Panc1 (cell line): ENCODE data around the gene CTSK. TPM values are rescaled to one million over a fixed set of nuclear protein-coding genes. Genes with fewer than 3 reads are reported as not detected.

Experiments used
- ATAC-seq: fragments of 200-7000 bp; cut with Tn5 transposase; 2 replicates; pipeline ENCODE4 v1.9.1; 2020; ENCODE audit warnings: mild to moderate bottlenecking, moderate library complexity
- BruUV-seq: library from RNA; stranded (reverse); fragments of 400-500 nt; replicated peaks from 2 replicates; lab custom pipeline; 2021; lab: Mats Ljungman, UMichigan
- CTCF ChIA-PET: fragments of 300-600 bp; sonication (Branson Sonifier 250); formaldehyde crosslinking; loops from one replicate; lab custom pipeline; 2022; ENCODE audit warnings: antibody characterized with exemption; lab: Charles Lee
- POLR2A ChIA-PET: fragments of 300-600 bp; sonication (Branson Sonifier 250); formaldehyde crosslinking; loops from one replicate; lab custom pipeline; 2022; ENCODE audit warnings: antibody characterized with exemption; lab: Charles Lee
- DNase-seq: peaks from one replicate; pipeline ENCODE4 v3.0.0-alpha.2; 2010; ENCODE audit warnings: low read depth, low spot score
- H3K27ac ChIP-seq: 2 replicates; pipeline ENCODE4 v1.5.1; 2011; ENCODE audit warnings: mild to moderate bottlenecking, low read length, inconsistent platforms
- H3K27me3 ChIP-seq: fragments of 200-500 bp; sonication (Bioruptor generic); 2 replicates; pipeline ENCODE4 v1.6.0; 2014; ENCODE audit warnings: low read length, inconsistent platforms; ENCODE audit not compliant: control insufficient read depth, insufficient read depth
- H3K36me3 ChIP-seq: fragments of 200-500 bp; sonication (Bioruptor generic); 2 replicates; pipeline ENCODE4 v1.5.1; 2014; ENCODE audit warnings: inconsistent platforms, mild to moderate bottlenecking, low read length, moderate library complexity; ENCODE audit not compliant: control insufficient read depth, insufficient read depth
- H3K4me1 ChIP-seq: 2 replicates; pipeline ENCODE4 v1.5.1; 2011; ENCODE audit warnings: inconsistent platforms, mild to moderate bottlenecking, low read length, moderate library complexity; ENCODE audit not compliant: control insufficient read depth, insufficient read depth
- H3K4me3 ChIP-seq, 2 experiments: 2 replicates each; pipeline ENCODE4 v1.5.1; 2011 to 2012; ENCODE audit warnings: low read depth in 2 of 2, low read length in 2 of 2, mild to moderate bottlenecking in 2 of 2, inconsistent platforms in 1 of 2, moderate library complexity in 1 of 2
- H3K9me3 ChIP-seq: fragments of 200-500 bp; sonication (Bioruptor generic); 2 replicates; pipeline ENCODE4 v1.5.1; 2014; ENCODE audit warnings: low read depth, mild to moderate bottlenecking, inconsistent platforms, low read length, moderate library complexity; ENCODE audit not compliant: control insufficient read depth, insufficient read depth
- POLR2AphosphoS5 ChIP-seq: IDR thresholded peaks from 2 replicates; pipeline ENCODE4 v1.6.1; 2012; ENCODE audit warnings: mild to moderate bottlenecking, low read depth, low read length, moderate library complexity
- SIN3A ChIP-seq: IDR thresholded peaks from 2 replicates; pipeline ENCODE4 v1.6.1; 2012; ENCODE audit warnings: low read depth, mild to moderate bottlenecking, low read length, moderate library complexity, borderline replicate concordance; ENCODE audit not compliant: insufficient read depth
- TCF7L2 ChIP-seq: IDR thresholded peaks from 2 replicates; pipeline ENCODE4 v1.6.1; 2011; ENCODE audit warnings: mild to moderate bottlenecking, low read depth, low read length, inconsistent platforms
- in situ Hi-C: cut with HindIII; loops from 2 replicates; pipeline ENCODE4 v1.10.0; 2016; ENCODE audit warnings: low sequenced_read_pairs, low pct_unique_long_range_greater_than_20kb
- intact Hi-C: fragments of 100-400 bp; cut with micrococcal nuclease; formaldehyde crosslinking; loops from one replicate; pipeline ENCODE4 v1.10.0; 2022; ENCODE audit not compliant: unreplicated experiment
- total RNA-seq: library from RNA; stranded (reverse); gene quantifications from one replicate; pipeline ENCODE4 v1.2.1, GENCODE V29; 2021; ENCODE audit not compliant: unreplicated experiment
- TF ChIP-seq, protein P1 (sequence below): fragments of 450-650 bp; IDR thresholded peaks from 2 replicates; pipeline ENCODE4 v1.5.1; 2017; ENCODE audit warnings: mild to moderate bottlenecking
- TF ChIP-seq, protein P2 (sequence below), 2 experiments: IDR thresholded peaks; 2 replicates each; pipeline ENCODE4 v1.6.1; 2011 to 2012; ENCODE audit warnings: low read depth in 2 of 2, control low read depth in 1 of 2, low read length in 1 of 2, mild to moderate bottlenecking in 1 of 2, moderate library complexity in 1 of 2; ENCODE audit not compliant: insufficient read depth in 1 of 2

The CTSK gene
- total RNA-seq, 1 experiment from 2014 or later, result 4.4 TPM

DNA sequence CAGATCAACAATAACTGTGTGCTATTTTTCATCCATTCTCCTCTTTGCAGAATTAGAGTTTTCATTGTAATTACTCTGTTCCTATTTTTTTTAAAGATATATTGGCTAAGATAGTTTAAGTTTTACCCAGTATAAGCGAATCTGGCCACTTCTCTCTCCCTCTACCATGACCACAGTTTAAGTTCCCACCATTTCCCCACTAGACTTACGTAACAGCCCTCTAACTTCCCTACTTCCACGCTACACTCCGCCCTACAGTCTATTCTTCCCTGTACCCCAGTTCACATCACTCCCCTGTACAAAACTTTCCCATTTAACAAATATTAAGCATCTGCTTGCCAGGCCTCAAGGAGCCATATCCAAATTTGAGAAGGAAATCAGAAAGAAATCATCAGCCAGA, 16.5 kb downstream of the CTSK start:
- no peaks in the 10 kb centered on the region for H3K9me3 ChIP-seq
- ChIA-PET POLR2A (no interaction called here), CTCF (no interaction called here)
- no TSS peak for BruUV-seq
- intact Hi-C loops (no loop called here), in situ Hi-C loops (no loop called here)
- H3K4me1 ChIP-seq, result no peaks in the 10 kb centered on the region
- no peak for ATAC-seq
- H3K36me3 ChIP-seq, result no peaks in the 10 kb centered on the region
- H3K27ac ChIP-seq, result no peak overlapping the region
- H3K4me3 ChIP-seq, result no peak overlapping the region
- DNase-seq, result no peak
- no peaks in the 10 kb centered on the region for H3K27me3 ChIP-seq
- TF ChIP-seq TCF7L2, result no peak
- TF ChIP-seq, protein P1, sequence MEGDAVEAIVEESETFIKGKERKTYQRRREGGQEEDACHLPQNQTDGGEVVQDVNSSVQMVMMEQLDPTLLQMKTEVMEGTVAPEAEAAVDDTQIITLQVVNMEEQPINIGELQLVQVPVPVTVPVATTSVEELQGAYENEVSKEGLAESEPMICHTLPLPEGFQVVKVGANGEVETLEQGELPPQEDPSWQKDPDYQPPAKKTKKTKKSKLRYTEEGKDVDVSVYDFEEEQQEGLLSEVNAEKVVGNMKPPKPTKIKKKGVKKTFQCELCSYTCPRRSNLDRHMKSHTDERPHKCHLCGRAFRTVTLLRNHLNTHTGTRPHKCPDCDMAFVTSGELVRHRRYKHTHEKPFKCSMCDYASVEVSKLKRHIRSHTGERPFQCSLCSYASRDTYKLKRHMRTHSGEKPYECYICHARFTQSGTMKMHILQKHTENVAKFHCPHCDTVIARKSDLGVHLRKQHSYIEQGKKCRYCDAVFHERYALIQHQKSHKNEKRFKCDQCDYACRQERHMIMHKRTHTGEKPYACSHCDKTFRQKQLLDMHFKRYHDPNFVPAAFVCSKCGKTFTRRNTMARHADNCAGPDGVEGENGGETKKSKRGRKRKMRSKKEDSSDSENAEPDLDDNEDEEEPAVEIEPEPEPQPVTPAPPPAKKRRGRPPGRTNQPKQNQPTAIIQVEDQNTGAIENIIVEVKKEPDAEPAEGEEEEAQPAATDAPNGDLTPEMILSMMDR, result no peak
- TF ChIP-seq POLR2AphosphoS5, result no peak
- TF ChIP-seq, protein P2, sequence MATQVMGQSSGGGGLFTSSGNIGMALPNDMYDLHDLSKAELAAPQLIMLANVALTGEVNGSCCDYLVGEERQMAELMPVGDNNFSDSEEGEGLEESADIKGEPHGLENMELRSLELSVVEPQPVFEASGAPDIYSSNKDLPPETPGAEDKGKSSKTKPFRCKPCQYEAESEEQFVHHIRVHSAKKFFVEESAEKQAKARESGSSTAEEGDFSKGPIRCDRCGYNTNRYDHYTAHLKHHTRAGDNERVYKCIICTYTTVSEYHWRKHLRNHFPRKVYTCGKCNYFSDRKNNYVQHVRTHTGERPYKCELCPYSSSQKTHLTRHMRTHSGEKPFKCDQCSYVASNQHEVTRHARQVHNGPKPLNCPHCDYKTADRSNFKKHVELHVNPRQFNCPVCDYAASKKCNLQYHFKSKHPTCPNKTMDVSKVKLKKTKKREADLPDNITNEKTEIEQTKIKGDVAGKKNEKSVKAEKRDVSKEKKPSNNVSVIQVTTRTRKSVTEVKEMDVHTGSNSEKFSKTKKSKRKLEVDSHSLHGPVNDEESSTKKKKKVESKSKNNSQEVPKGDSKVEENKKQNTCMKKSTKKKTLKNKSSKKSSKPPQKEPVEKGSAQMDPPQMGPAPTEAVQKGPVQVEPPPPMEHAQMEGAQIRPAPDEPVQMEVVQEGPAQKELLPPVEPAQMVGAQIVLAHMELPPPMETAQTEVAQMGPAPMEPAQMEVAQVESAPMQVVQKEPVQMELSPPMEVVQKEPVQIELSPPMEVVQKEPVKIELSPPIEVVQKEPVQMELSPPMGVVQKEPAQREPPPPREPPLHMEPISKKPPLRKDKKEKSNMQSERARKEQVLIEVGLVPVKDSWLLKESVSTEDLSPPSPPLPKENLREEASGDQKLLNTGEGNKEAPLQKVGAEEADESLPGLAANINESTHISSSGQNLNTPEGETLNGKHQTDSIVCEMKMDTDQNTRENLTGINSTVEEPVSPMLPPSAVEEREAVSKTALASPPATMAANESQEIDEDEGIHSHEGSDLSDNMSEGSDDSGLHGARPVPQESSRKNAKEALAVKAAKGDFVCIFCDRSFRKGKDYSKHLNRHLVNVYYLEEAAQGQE (IDR thresholded peaks at IDR 0.05; ENCODE audit: insufficient read depth in 1 of 2, low read depth in 2 of 2, low read length in 1 of 2), result no peak
- no peak for TF ChIP-seq SIN3A

DNA sequence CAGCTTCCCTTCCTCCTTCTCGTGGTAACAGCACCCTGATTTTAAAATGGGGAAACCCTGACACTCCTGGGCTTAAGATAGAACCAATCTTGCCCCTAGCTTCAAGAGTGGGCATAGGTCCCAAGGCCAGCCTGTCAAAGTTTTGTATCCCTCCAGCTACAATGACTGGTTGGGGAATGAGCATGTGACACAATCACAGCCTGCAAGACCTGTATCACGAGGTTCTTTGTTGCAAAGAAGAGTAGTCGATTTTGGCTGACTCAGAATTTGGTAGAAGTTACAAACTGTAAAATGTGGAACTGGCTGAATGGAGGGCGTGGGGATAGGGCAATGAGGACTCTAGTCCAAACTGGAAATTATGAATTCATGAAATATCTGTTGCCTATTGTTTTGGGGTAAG, 18.7 kb downstream of the CTSK start:
- no peak overlapping the region for H3K4me3 ChIP-seq
- H3K4me1 ChIP-seq, result no peaks in the 10 kb centered on the region
- intact Hi-C loops, result no loop called here
- ATAC-seq (no peak), DNase-seq (no peak)
- BruUV-seq, result no TSS peak
- POLR2A ChIA-PET, result no interaction called here
- TF ChIP-seq TCF7L2 (no peak), POLR2AphosphoS5 (no peak), SIN3A (no peak)
- TF ChIP-seq, protein P2 (IDR thresholded peaks at IDR 0.05; ENCODE audit: insufficient read depth in 1 of 2, low read depth in 2 of 2, low read length in 1 of 2), result no peak
- TF ChIP-seq, protein P1, result no peak
- in situ Hi-C loops, result no loop called here
- no peak overlapping the region for H3K27ac ChIP-seq
- CTCF ChIA-PET, result no interaction called here
- no peaks in the 10 kb centered on the region for H3K9me3 ChIP-seq
- H3K36me3 ChIP-seq, result no peaks in the 10 kb centered on the region
- no peaks in the 10 kb centered on the region for H3K27me3 ChIP-seq
